IMR-90 (cell line): ENCODE results near the gene EML3. TPM values are rescaled to one million over a fixed set of nuclear protein-coding genes. Genes with fewer than 3 reads are reported as not detected.

ENCODE experiments used
- ATAC-seq: fragments of 200-7000 bp; cut with Tn5 transposase; 2 replicates; pipeline ENCODE4 v1.9.1; 2020; ENCODE audit warnings: low read depth, mild to moderate bottlenecking, moderate library complexity
- BruUV-seq: library from RNA; stranded (reverse); fragments of 400-500 nt; replicated peaks from 2 replicates; lab custom pipeline; 2021; lab: Mats Ljungman, UMichigan
- CTCF ChIA-PET: fragments of 300-600 bp; formaldehyde crosslinking; extraction: SDS; loops from one replicate; lab custom pipeline; 2021; ENCODE audit warnings: antibody characterized with exemption; lab: Yijun Ruan, JAX
- POLR2A ChIA-PET: fragments of 300-600 bp; sonication (Branson Sonifier 250); formaldehyde crosslinking; loops from one replicate; lab custom pipeline; 2022; ENCODE audit warnings: antibody characterized with exemption; ENCODE audit not compliant: unreplicated experiment; lab: Charles Lee
- DNase-seq: peaks from one replicate; pipeline ENCODE4 v3.0.0; 2013
- H2AFZ ChIP-seq: replicated peaks from 2 replicates; pipeline ENCODE3; 2013; ENCODE audit warnings: low read length, mild to moderate bottlenecking; ENCODE audit not compliant: poor library complexity
- H2AK5ac ChIP-seq: 2 replicates; pipeline ENCODE4 v1.6.1; 2013; ENCODE audit warnings: low read depth, low read length, inconsistent platforms
- H2AK9ac ChIP-seq: replicated peaks from 2 replicates; pipeline ENCODE3; 2013; ENCODE audit warnings: mild to moderate bottlenecking, low read depth, low read length, moderate library complexity; ENCODE audit not compliant: poor library complexity
- H2BK120ac ChIP-seq: 2 replicates; pipeline ENCODE4 v1.6.1; 2013; ENCODE audit warnings: low read depth, low read length, inconsistent platforms
- H2BK15ac ChIP-seq: 3 replicates; pipeline ENCODE4 v1.6.1; 2013; ENCODE audit warnings: low read depth, low read length, inconsistent platforms
- H2BK20ac ChIP-seq: 2 replicates; pipeline ENCODE4 v1.6.1; 2013; ENCODE audit warnings: low read depth, mild to moderate bottlenecking, inconsistent platforms, low read length, moderate library complexity
- H2BK5ac ChIP-seq: 2 replicates; pipeline ENCODE4 v1.6.1; 2013; ENCODE audit warnings: mild to moderate bottlenecking, low read depth, low read length, inconsistent platforms; ENCODE audit not compliant: poor library complexity, severe bottlenecking
- H3K14ac ChIP-seq: replicated peaks from 2 replicates; pipeline ENCODE4 v1.6.1; 2013; ENCODE audit warnings: low read depth, low read length, inconsistent platforms
- H3K18ac ChIP-seq: 2 replicates; pipeline ENCODE4 v1.6.1; 2013; ENCODE audit warnings: low read depth, low read length, control low read depth
- H3K23ac ChIP-seq: 2 replicates; pipeline ENCODE4 v1.6.1; 2013; ENCODE audit warnings: low read depth, low read length, inconsistent platforms
- H3K27ac ChIP-seq: 2 replicates; pipeline ENCODE4 v1.5.1; 2013; ENCODE audit warnings: mild to moderate bottlenecking, control low read depth, low read length; ENCODE audit not compliant: insufficient read depth
- H3K27me3 ChIP-seq: 2 replicates; pipeline ENCODE4 v1.6.1; 2013; ENCODE audit warnings: low read length; ENCODE audit not compliant: control insufficient read depth, insufficient read depth
- H3K36me3 ChIP-seq: 2 replicates; pipeline ENCODE4 v1.6.1; 2013; ENCODE audit warnings: low read length, mixed read lengths; ENCODE audit not compliant: control insufficient read depth, insufficient read depth
- H3K4ac ChIP-seq: 2 replicates; pipeline ENCODE4 v1.6.1; 2013; ENCODE audit warnings: low read depth, low read length, inconsistent platforms
- H3K4me1 ChIP-seq: 2 replicates; pipeline ENCODE4 v1.6.1; 2013; ENCODE audit warnings: low read length, mixed read lengths; ENCODE audit not compliant: control insufficient read depth, insufficient read depth
- H3K4me2 ChIP-seq: 2 replicates; pipeline ENCODE4 v1.6.1; 2013; ENCODE audit warnings: low read depth, mild to moderate bottlenecking, control low read depth, low read length, moderate library complexity
- H3K4me3 ChIP-seq: 2 replicates; pipeline ENCODE4 v1.5.1; 2013; ENCODE audit warnings: low read depth, mild to moderate bottlenecking, control low read depth, low read length, moderate library complexity; ENCODE audit not compliant: insufficient read depth
- H3K56ac ChIP-seq: 2 replicates; pipeline ENCODE4 v1.6.1; 2013; ENCODE audit warnings: low read length, inconsistent platforms; ENCODE audit not compliant: insufficient read depth; ENCODE audit errors: extremely low read depth
- H3K79me1 ChIP-seq, 2 experiments: 2 replicates each; pipeline ENCODE4 v1.6.1; 2013; ENCODE audit warnings: low read length in 2 of 2, inconsistent platforms in 1 of 2, low read depth in 1 of 2
- H3K9ac ChIP-seq: 2 replicates; pipeline ENCODE4 v1.6.1; 2013; ENCODE audit warnings: low read depth, low read length, control low read depth
- H3K9me1 ChIP-seq: 2 replicates; pipeline ENCODE4 v1.6.1; 2013; ENCODE audit warnings: low read length, inconsistent platforms; ENCODE audit not compliant: insufficient read depth
- H3K9me3 ChIP-seq: 2 replicates; pipeline ENCODE4 v1.6.1; 2013; ENCODE audit warnings: low read length; ENCODE audit not compliant: control insufficient read depth, insufficient read depth
- H4K20me1 ChIP-seq: 2 replicates; pipeline ENCODE4 v1.6.1; 2013; ENCODE audit warnings: low read length, inconsistent platforms; ENCODE audit not compliant: insufficient read depth
- H4K5ac ChIP-seq: 2 replicates; pipeline ENCODE4 v1.6.1; 2013; ENCODE audit warnings: mild to moderate bottlenecking, low read depth, low read length, control low read depth
- H4K8ac ChIP-seq, 2 experiments: 2 replicates each; pipeline ENCODE4 v1.6.1; 2013; ENCODE audit warnings: low read depth in 2 of 2, low read length in 2 of 2, control low read depth in 1 of 2, inconsistent platforms in 1 of 2
- H4K91ac ChIP-seq: 2 replicates; pipeline ENCODE4 v1.6.1; 2013; ENCODE audit warnings: low read depth, low read length, inconsistent platforms; ENCODE audit not compliant: insufficient read depth
- BHLHE40 ChIP-seq: fragments of 150-350 bp; IDR thresholded peaks from 2 replicates; pipeline ENCODE4 v1.6.1; 2016; ENCODE audit warnings: mild to moderate bottlenecking, low read depth, low read length
- CEBPB ChIP-seq: IDR thresholded peaks from 2 replicates; pipeline ENCODE4 v1.6.1; 2012; ENCODE audit warnings: low read depth, low read length, improper control_type of control experiment
- MAFK ChIP-seq: IDR thresholded peaks from 2 replicates; pipeline ENCODE4 v1.6.1; 2012; ENCODE audit warnings: low read depth, low read length, improper control_type of control experiment
- MAZ ChIP-seq: IDR thresholded peaks from 2 replicates; pipeline ENCODE4 v1.6.1; 2012; ENCODE audit warnings: low read depth, mild to moderate bottlenecking, low read length, improper control_type of control experiment, moderate library complexity, borderline replicate concordance
- NFE2L2 ChIP-seq: fragments of 150-350 bp; IDR thresholded peaks from 2 replicates; pipeline ENCODE4 v1.6.1; 2016; ENCODE audit warnings: low read depth, mild to moderate bottlenecking, low read length
- POLR2A ChIP-seq: IDR thresholded peaks from 2 replicates; pipeline ENCODE4 v1.6.1; 2012; ENCODE audit warnings: mild to moderate bottlenecking, low read depth, low read length
- RAD21 ChIP-seq: IDR thresholded peaks from 2 replicates; pipeline ENCODE4 v1.6.1; 2012; ENCODE audit warnings: low read length, improper control_type of control experiment
- RCOR1 ChIP-seq: IDR thresholded peaks from 2 replicates; pipeline ENCODE4 v1.6.1; 2012; ENCODE audit warnings: mild to moderate bottlenecking, low read length, improper control_type of control experiment; ENCODE audit not compliant: insufficient replicate concordance
- RFX5 ChIP-seq: IDR thresholded peaks from 2 replicates; pipeline ENCODE4 v1.8.0; 2012; ENCODE audit warnings: low read depth, mild to moderate bottlenecking, low read length, moderate library complexity
- SMC3 ChIP-seq: fragments of 150-350 bp; IDR thresholded peaks from 2 replicates; pipeline ENCODE4 v1.6.1; 2016; ENCODE audit warnings: low read depth, mild to moderate bottlenecking, antibody characterized with exemption, low read length, moderate library complexity
- WGBS, 2 experiments: methylation state at CpG; one replicate each; pipeline versions ENCODE4 v1.1.5 to v1.1.7; 2013; ENCODE audit warnings: missing lambda C conversion rate in 2 of 2; ENCODE audit not compliant: insufficient read length in 1 of 2; ENCODE audit errors: extremely low coverage in 2 of 2; 5-methylcytosine and 5-hydroxymethylcytosine counted together
- dilution Hi-C: fragments of 300-500 bp; cut with HindIII; formaldehyde crosslinking; loops from one replicate; pipeline ENCODE4 v1.14.3; 2018; ENCODE audit warnings: low sequenced_read_pairs; ENCODE audit not compliant: unreplicated experiment
- in situ Hi-C: fragments of 300-500 bp; cut with MboI; formaldehyde crosslinking; loops from 3 replicates; pipeline ENCODE4 v1.14.3; 2019; ENCODE audit warnings: low sequenced_read_pairs, inconsistent platforms, mixed read lengths
- intact Hi-C: fragments of 100-400 bp; cut with micrococcal nuclease; formaldehyde crosslinking; loops from 2 replicates; pipeline ENCODE4 v1.10.0; 2022
- polyA plus RNA-seq, 3 experiments: library from polyadenylated mRNA; depleted of rRNA; stranded (reverse); fragments of >200 nt; gene quantifications; 2 replicates each; pipeline ENCODE4 v1.2.3, GENCODE V29; 2012; ENCODE audit warnings: low replicate concordance in 1 of 3
- total RNA-seq: library from RNA; depleted of rRNA; stranded (reverse); fragments of >200 nt; gene quantifications from 2 replicates; pipeline ENCODE4 v1.2.3, GENCODE V29; 2012
- TF ChIP-seq, protein P1 (sequence below): fragments of 150-350 bp; IDR thresholded peaks from 2 replicates; pipeline ENCODE4 v1.6.1; 2017; ENCODE audit warnings: mild to moderate bottlenecking, antibody characterized with exemption, low read length, low read depth
- TF ChIP-seq, protein P2 (sequence below): conservative IDR thresholded peaks from 2 replicates; pipeline ENCODE4 v1.5.1; 2012; ENCODE audit warnings: mild to moderate bottlenecking, low read depth, low read length, improper control_type of control experiment

EML3 gene
- total and polyA plus RNA-seq, 2 of the 4 experiments (the other 2 are of a cell fraction) = 5.0 to 24.7 TPM

DNA sequence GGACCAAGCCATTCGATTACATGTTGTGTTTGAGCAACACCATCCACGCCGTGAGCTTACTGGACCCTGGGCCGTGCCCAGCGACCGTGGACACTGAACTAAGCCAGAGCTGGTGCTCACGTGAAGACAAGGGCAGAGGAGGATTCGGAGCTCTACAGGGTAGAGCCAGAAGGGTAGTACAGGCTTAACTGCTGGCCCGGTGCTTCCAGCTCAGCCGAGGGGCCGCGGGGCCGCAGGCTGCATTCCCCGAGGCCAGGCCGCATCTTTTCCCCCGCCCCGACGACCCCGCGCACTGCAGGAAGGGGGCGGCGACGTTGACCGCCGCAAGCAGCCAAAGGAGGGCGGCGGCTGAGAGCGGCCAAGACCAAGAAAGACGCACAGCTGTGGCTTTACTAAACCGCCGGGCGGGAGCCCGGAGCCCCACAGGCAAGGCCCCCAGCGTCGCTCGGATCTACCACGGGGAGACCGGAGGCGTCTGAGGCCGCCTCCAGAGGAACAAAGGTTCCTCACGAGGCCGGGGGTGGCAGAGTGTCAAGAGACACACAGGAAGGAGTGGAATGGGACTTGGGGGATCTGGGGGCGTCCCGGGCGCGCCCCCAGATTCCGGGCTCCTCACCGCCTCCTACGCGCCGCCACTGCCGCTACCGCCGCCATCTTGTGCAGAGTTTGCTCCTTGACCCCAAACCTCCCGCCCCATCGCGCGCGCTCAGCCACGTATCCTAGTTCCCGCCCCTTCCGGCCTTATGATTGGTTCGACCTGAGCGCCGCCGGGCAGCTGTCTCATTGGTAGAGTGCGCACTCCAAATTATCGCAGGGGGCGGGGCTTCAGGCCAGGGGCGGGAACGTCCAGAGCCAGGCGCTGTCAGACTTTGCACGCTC is 33.6 kb upstream of the EML3 start, which contains the start of gene GANAB (continued):
- TF ChIP-seq, protein P1, sequence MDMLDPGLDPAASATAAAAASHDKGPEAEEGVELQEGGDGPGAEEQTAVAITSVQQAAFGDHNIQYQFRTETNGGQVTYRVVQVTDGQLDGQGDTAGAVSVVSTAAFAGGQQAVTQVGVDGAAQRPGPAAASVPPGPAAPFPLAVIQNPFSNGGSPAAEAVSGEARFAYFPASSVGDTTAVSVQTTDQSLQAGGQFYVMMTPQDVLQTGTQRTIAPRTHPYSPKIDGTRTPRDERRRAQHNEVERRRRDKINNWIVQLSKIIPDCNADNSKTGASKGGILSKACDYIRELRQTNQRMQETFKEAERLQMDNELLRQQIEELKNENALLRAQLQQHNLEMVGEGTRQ = no peak

DNA sequence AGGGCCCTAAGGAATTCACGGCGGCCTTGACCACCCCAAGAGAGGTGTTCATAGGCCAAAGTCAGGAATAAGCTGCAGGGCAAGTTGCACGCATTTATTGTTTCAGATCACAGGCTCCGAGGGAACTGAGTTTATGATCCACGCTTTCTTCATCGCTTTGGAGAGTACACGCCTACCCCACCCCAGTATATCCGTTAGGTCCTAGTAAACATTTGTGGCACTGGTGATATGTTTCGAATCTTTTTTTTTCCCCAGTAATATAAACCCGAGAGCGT is 33.0 kb upstream of the EML3 start:
- H2BK5ac ChIP-seq = peak overlapping the region; percentile 62
- ChIA-PET POLR2A (no interaction called here), CTCF (no interaction called here)
- H3K9me1 ChIP-seq = peaks cover 7% of the 10 kb centered on the region; the same call in 1 of the 2 replicates
- peak overlapping the region; percentile 98 for H2AK9ac ChIP-seq
- dilution Hi-C loops = no loop called here
- H3K4me2 ChIP-seq = peak overlapping the region; percentile 95
- 28% methylated on average over 4 of the region's 11 CpGs; no CpG with 5 or more reads in 1 of the 2 experiments for WGBS, 2 experiments
- DNase-seq (no peak), ATAC-seq (no peak; the same call in 1 of the 2 replicates)
- peaks cover 17% of the 10 kb centered on the region for H4K20me1 ChIP-seq
- peak overlapping the region; percentile 93 for H3K4ac ChIP-seq
- H3K9ac ChIP-seq = peak overlapping the region; percentile 99
- in situ Hi-C loops = no loop called here
- H3K27me3 ChIP-seq = no peaks in the 10 kb centered on the region
- H2AK5ac ChIP-seq = peak overlapping the region; percentile 96
- H3K23ac ChIP-seq = peak overlapping the region; percentile 95
- peak overlapping the region; percentile 68 for H2BK120ac ChIP-seq
- peak overlapping the region; percentile 86 for H3K27ac ChIP-seq
- peak overlapping the region; percentile 72 for H3K4me3 ChIP-seq
- intact Hi-C loops = no loop called here
- peak overlapping the region; percentile 1; the same call in 1 of the 2 replicates for H4K5ac ChIP-seq
- H3K9me3 ChIP-seq = no peaks in the 10 kb centered on the region
- peaks cover 0 to 51% of the 10 kb centered on the region in 2 experiments; a peak in 3 of 4 replicates for H3K79me1 ChIP-seq
- H3K18ac ChIP-seq = no peak overlapping the region; the same call in 1 of the 2 replicates
- peaks cover 6% of the 10 kb centered on the region; the same call in 1 of the 2 replicates for H3K4me1 ChIP-seq
- peak overlapping the region; percentile 88 for H4K91ac ChIP-seq
- no TSS peak for BruUV-seq
- peak overlapping the region; percentile 97 for H3K14ac ChIP-seq
- H3K56ac ChIP-seq = peak overlapping the region; percentile 91
- H2BK20ac ChIP-seq = no peak overlapping the region
- no peak overlapping the region for H2BK15ac ChIP-seq
- peak overlapping the region; percentile 69 for H2AFZ ChIP-seq
- H3K36me3 ChIP-seq = peaks cover 39% of the 10 kb centered on the region
- peak overlapping the region; percentile 32 to 76 for H4K8ac ChIP-seq
- no peak for TF ChIP-seq MAFK
- TF ChIP-seq CEBPB = no peak
- TF ChIP-seq, protein P2, sequence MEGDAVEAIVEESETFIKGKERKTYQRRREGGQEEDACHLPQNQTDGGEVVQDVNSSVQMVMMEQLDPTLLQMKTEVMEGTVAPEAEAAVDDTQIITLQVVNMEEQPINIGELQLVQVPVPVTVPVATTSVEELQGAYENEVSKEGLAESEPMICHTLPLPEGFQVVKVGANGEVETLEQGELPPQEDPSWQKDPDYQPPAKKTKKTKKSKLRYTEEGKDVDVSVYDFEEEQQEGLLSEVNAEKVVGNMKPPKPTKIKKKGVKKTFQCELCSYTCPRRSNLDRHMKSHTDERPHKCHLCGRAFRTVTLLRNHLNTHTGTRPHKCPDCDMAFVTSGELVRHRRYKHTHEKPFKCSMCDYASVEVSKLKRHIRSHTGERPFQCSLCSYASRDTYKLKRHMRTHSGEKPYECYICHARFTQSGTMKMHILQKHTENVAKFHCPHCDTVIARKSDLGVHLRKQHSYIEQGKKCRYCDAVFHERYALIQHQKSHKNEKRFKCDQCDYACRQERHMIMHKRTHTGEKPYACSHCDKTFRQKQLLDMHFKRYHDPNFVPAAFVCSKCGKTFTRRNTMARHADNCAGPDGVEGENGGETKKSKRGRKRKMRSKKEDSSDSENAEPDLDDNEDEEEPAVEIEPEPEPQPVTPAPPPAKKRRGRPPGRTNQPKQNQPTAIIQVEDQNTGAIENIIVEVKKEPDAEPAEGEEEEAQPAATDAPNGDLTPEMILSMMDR = no peak
- TF ChIP-seq RCOR1 = no peak
- TF ChIP-seq MAZ = no peak
- no peak for TF ChIP-seq RAD21
- TF ChIP-seq RFX5 = no peak
- TF ChIP-seq SMC3 = no peak
- TF ChIP-seq NFE2L2 = no peak
- TF ChIP-seq BHLHE40 = no peak
- no peak for TF ChIP-seq POLR2A
